GM19025 (cell line): ENCODE results near the gene PPM1A.

Experiments
- ATAC-seq: cut with Tn5 transposase; IDR thresholded peaks from one replicate; pipeline ENCODE4 v1.9.1; 2021; ENCODE audit warnings: mild to moderate bottlenecking, low read depth, moderate library complexity; ENCODE audit not compliant: unreplicated experiment

The PPM1A gene

GRCh38 chr14:60248697-60249318, at the start of gene PPM1A:
Gene PPM1A (plus strand): TSS chr14:60249221. CDS start chr14:60282704, 33,483 bp downstream.
- peak; percentile 66 for ATAC-seq

- no peak for ATAC-seq
These were observed 49.7 kb upstream of the PPM1A start for GRCh38 chr14:60199321-60199720.

GRCh38 chr14:60204104-60204842, 44.7 kb upstream of the PPM1A start:
- ATAC-seq = peak; percentile 70

GRCh38 chr14:60204843-60205774, 43.9 kb upstream of the PPM1A start:
- ATAC-seq = peak; percentile 40

GRCh38 chr14:60206249-60206670, 42.8 kb upstream of the PPM1A start:
- no peak for ATAC-seq

- ATAC-seq = peak; percentile 43
These were observed 42.0 kb upstream of the PPM1A start for GRCh38 chr14:60206837-60207533.

GRCh38 chr14:60210703-60211102, 38.3 kb upstream of the PPM1A start:
- ATAC-seq = no peak

- ATAC-seq = no peak
These were observed 37.9 kb upstream of the PPM1A start for GRCh38 chr14:60211153-60211552.

GRCh38 chr14:60212503-60213371, 36.3 kb upstream of the PPM1A start:
- peak; percentile 89 for ATAC-seq

GRCh38 chr14:60214003-60214402, 35.0 kb upstream of the PPM1A start:
- no peak for ATAC-seq

- no peak for ATAC-seq
These were observed 34.5 kb upstream of the PPM1A start for GRCh38 chr14:60214415-60215126.

GRCh38 chr14:60215127-60215444, 33.9 kb upstream of the PPM1A start:
- ATAC-seq = no peak

- no peak for ATAC-seq
These were observed 33.3 kb upstream of the PPM1A start for GRCh38 chr14:60215520-60216420.

GRCh38 chr14:60217713-60218112, 31.3 kb upstream of the PPM1A start:
- ATAC-seq = no peak

- ATAC-seq = peak; percentile 62
These were observed 28.9 kb upstream of the PPM1A start for GRCh38 chr14:60220084-60220483.

GRCh38 chr14:60220917-60221316, 28.1 kb upstream of the PPM1A start:
- no peak for ATAC-seq

- ATAC-seq = peak; percentile 37
These were observed 27.6 kb upstream of the PPM1A start for GRCh38 chr14:60221457-60221856.

- ATAC-seq = no peak
These were observed 26.2 kb upstream of the PPM1A start for GRCh38 chr14:60222820-60223219.
